Stimulated activated CD8-positive, alpha-beta memory T cell treated with anti-CD3 and anti-CD28 coated beads, Interleukin-4, amount 100 ng/mL, for 4 hours (primary cell): Measurements from ENCODE around the gene CHAC1.

Source experiments
- DNase-seq, 2 donors: peaks; one replicate each; pipeline ENCODE4 v3.0.0-alpha.2; 2020; ENCODE audit warnings: low read depth in 2 of 2, low spot score in 1 of 2

Gene CHAC1

GRCh38 chr15:40985541-40986330, 32.5 kb downstream of the CHAC1 start:
- DNase-seq = no peak

- no peak for DNase-seq
Measured at GRCh38 chr15:40986820-40987219, 33.5 kb downstream of the CHAC1 start.

- DNase-seq = no peak
Measured at GRCh38 chr15:40988156-40988555, 34.9 kb downstream of the CHAC1 start.

GRCh38 chr15:40990080-40990479, 36.8 kb downstream of the CHAC1 start:
- DNase-seq = no peak

- DNase-seq = no peak
Measured at GRCh38 chr15:40990789-40991188, 37.5 kb downstream of the CHAC1 start.

- no peak for DNase-seq
Measured at GRCh38 chr15:40991355-40991754, 38.1 kb downstream of the CHAC1 start.

GRCh38 chr15:40992241-40992741, 39.0 kb downstream of the CHAC1 start:
- no peak for DNase-seq

GRCh38 chr15:40992825-40993224, 39.6 kb downstream of the CHAC1 start:
- DNase-seq = no peak

- no peak for DNase-seq
Measured at GRCh38 chr15:40995656-40996055, 42.4 kb downstream of the CHAC1 start.

- DNase-seq = no peak
Measured at GRCh38 chr15:40999190-40999589, 45.9 kb downstream of the CHAC1 start.

- DNase-seq = no peak
Measured at GRCh38 chr15:41001524-41002214, 48.4 kb downstream of the CHAC1 start.

GRCh38 chr15:41004490-41004889, 51.2 kb downstream of the CHAC1 start:
- no peak for DNase-seq
